ENCODE measurements around the gene FOXP2.
"Not testable (repeated sequence)": the region's sequence is repeated elsewhere in the genome, so short reads cannot be mapped to it uniquely, and the experiment has no call there.

The FOXP2 gene

DNA sequence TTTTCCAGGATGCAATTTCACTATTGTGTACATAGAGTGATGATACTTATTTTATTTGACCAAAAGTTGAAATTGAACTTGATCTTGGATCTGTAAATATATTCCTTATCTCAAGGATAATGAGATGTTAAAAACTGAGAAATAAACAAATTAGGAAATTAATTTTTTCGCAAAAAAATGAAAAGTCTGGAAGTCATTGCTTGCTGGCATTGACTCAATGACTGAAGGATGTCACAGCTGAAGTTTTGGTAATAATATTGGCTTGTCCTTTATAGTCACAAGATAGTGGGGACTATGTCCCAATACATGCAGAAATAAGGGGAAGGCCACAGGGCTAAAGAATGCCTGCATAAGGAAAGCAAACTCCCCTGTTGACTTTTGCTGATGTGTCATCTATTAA, 92.8 kb downstream of the FOXP2 start:
- DNase-seq (ENCODE audit: low read depth) = no peak
- Histone ChIP-seq H3K9ac (ENCODE audit: low read length) (peak overlapping the region; percentile 54), H3K36me3 (ENCODE audit: control insufficient read depth, insufficient read depth, low read length, severe bottlenecking) (no peaks in the 10 kb centered on the region), H3K9me3 (ENCODE audit: control insufficient read depth, low read length) (no peaks in the 10 kb centered on the region), H3K4me1 (ENCODE audit: control insufficient read depth, insufficient read depth, low read length) (peaks cover 26% of the 10 kb centered on the region), H3K4me3 (ENCODE audit: low read length) (peak overlapping the region; percentile 68), H3K27me3 (replicated peaks; ENCODE audit: control insufficient read depth, insufficient read depth, low read length) (no peaks in the 10 kb centered on the region)

- DNase-seq (ENCODE audit: low read depth) = peak; percentile 52
- Histone ChIP-seq H3K36me3 (ENCODE audit: control insufficient read depth, insufficient read depth, low read length, severe bottlenecking) (no peaks in the 10 kb centered on the region), H3K4me3 (ENCODE audit: low read length) (peak overlapping the region; percentile 68)
These were observed 93.5 kb downstream of the FOXP2 start for GRCh38 chr7:114508086-114508485.

GRCh38 chr7:114510824-114511223, 96.2 kb downstream of the FOXP2 start:
- not testable (repeated sequence) for H3K9ac ChIP-seq (ENCODE audit: low read length); DNase-seq (ENCODE audit: low read depth); H3K4me3 ChIP-seq (ENCODE audit: low read length); H3K9me3 ChIP-seq (ENCODE audit: control insufficient read depth, low read length); H3K27me3 ChIP-seq (replicated peaks; ENCODE audit: control insufficient read depth, insufficient read depth, low read length); H3K36me3 ChIP-seq (ENCODE audit: control insufficient read depth, insufficient read depth, low read length, severe bottlenecking)
- peaks cover 13% of the 10 kb centered on the region for H3K4me1 ChIP-seq (ENCODE audit: control insufficient read depth, insufficient read depth, low read length)

More at GRCh38 chr7:114508086-114508485, 93.5 kb downstream of the FOXP2 start:
- peaks cover 19% of the 10 kb centered on the region for H3K4me1 ChIP-seq (ENCODE audit: control insufficient read depth, insufficient read depth, low read length)
- H3K9me3 ChIP-seq (ENCODE audit: control insufficient read depth, low read length) = no peaks in the 10 kb centered on the region
- peak overlapping the region; percentile 54 for H3K9ac ChIP-seq (ENCODE audit: low read length)
- no peaks in the 10 kb centered on the region for H3K27me3 ChIP-seq (replicated peaks; ENCODE audit: control insufficient read depth, insufficient read depth, low read length)

GRCh38 chr7:114519240-114519639, 104.6 kb downstream of the FOXP2 start:
- H3K9me3 ChIP-seq (ENCODE audit: control insufficient read depth, low read length) = no peaks in the 10 kb centered on the region
- no peak overlapping the region for H3K4me3 ChIP-seq (ENCODE audit: low read length)

DNA sequence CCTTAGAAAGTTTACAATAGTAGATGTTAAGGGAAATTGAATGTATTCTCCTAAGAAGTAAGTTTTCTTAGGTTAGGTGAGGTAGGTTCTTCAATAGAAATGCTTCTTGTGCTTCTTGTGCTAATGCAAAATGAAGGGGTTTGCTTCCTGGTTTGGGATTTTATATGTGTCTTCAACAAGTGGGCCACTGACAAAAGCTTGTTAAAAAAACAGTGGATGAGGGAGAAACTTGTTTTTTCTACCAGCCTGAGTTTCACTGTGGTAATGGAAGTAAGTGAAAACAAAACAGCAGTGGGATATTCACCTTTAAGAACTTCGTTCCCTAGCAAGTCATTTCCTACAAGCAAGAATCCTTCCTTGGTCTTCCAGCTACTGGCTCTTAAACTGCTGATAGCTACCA, 107.5 kb downstream of the FOXP2 start:
- Histone ChIP-seq H3K36me3 (ENCODE audit: control insufficient read depth, insufficient read depth, low read length, severe bottlenecking) (no peaks in the 10 kb centered on the region), H3K9me3 (ENCODE audit: control insufficient read depth, low read length) (no peaks in the 10 kb centered on the region), H3K9ac (ENCODE audit: low read length) (no peak overlapping the region), H3K4me3 (ENCODE audit: low read length) (no peak overlapping the region), H3K27me3 (replicated peaks; ENCODE audit: control insufficient read depth, insufficient read depth, low read length) (no peaks in the 10 kb centered on the region), H3K4me1 (ENCODE audit: control insufficient read depth, insufficient read depth, low read length) (no peaks in the 10 kb centered on the region)
- DNase-seq (ENCODE audit: low read depth) = no peak

More at GRCh38 chr7:114519240-114519639, 104.6 kb downstream of the FOXP2 start:
- DNase-seq (ENCODE audit: low read depth) = no peak
- Histone ChIP-seq H3K27me3 (replicated peaks; ENCODE audit: control insufficient read depth, insufficient read depth, low read length) (no peaks in the 10 kb centered on the region), H3K4me1 (ENCODE audit: control insufficient read depth, insufficient read depth, low read length) (no peaks in the 10 kb centered on the region), H3K9ac (ENCODE audit: low read length) (no peak overlapping the region), H3K36me3 (ENCODE audit: control insufficient read depth, insufficient read depth, low read length, severe bottlenecking) (no peaks in the 10 kb centered on the region)

- Histone ChIP-seq H3K36me3 (ENCODE audit: control insufficient read depth, insufficient read depth, low read length, severe bottlenecking) (no peaks in the 10 kb centered on the region), H3K4me3 (ENCODE audit: low read length) (no peak overlapping the region), H3K9ac (ENCODE audit: low read length) (no peak overlapping the region), H3K9me3 (ENCODE audit: control insufficient read depth, low read length) (no peaks in the 10 kb centered on the region), H3K27me3 (replicated peaks; ENCODE audit: control insufficient read depth, insufficient read depth, low read length) (no peaks in the 10 kb centered on the region), H3K4me1 (ENCODE audit: control insufficient read depth, insufficient read depth, low read length) (peaks cover 22% of the 10 kb centered on the region)
- DNase-seq (ENCODE audit: low read depth) = no peak
These were observed 113.0 kb downstream of the FOXP2 start for GRCh38 chr7:114527589-114527988.

DNA sequence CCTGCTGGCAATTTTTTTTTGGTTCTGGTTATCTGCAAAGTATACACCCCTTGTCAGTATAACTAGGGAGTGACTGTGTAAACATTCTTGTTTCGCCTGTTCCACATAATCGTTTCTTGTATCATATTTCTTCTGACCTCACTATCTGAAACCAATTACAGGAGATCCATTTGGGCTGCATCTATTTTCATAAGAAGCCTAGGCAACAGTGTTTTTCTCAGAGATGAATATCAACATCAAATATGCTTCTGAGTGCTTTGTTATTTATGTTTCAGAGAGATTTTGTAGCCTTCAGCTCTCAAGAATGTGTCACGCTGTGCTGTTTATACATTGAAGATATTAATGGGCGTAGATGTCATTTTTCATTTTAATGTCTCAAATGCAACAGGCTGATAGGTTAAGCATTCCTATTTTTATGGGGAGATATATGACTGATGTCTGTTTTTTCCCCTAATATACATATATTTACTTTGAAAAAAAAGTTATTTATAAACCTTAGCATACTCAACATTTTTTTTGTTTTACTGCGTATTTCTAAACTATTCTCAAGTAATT, 115.5 kb downstream of the FOXP2 start:
- Histone ChIP-seq H3K4me3 (ENCODE audit: low read length) (peak overlapping the region; percentile 52), H3K36me3 (ENCODE audit: control insufficient read depth, insufficient read depth, low read length, severe bottlenecking) (no peaks in the 10 kb centered on the region), H3K4me1 (ENCODE audit: control insufficient read depth, insufficient read depth, low read length) (peaks cover 22% of the 10 kb centered on the region), H3K27me3 (replicated peaks; ENCODE audit: control insufficient read depth, insufficient read depth, low read length) (no peaks in the 10 kb centered on the region), H3K9ac (ENCODE audit: low read length) (peak overlapping the region; percentile 22), H3K9me3 (ENCODE audit: control insufficient read depth, low read length) (no peaks in the 10 kb centered on the region)
- peak; percentile 83 for DNase-seq (ENCODE audit: low read depth)

DNA sequence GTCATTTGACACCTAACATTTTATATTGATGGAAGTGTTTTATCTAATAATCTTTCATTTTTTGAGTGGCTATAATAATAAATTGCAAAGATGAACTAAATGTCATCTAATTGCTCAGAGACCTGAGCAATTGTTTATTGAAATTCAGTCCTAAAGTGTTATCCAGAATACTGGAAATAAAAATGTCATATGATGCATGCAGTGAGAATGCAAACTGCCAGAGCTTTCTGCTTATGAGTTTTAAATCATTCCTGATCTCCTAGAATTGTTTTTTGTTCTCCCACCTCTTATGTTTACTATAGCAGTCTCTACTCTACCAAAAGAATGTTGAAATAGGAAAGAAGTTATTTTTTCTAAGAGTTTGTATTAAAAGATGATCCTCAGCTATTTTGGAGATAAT, 116.7 kb downstream of the FOXP2 start:
- Histone ChIP-seq H3K9ac (ENCODE audit: low read length) (no peak overlapping the region), H3K27me3 (replicated peaks; ENCODE audit: control insufficient read depth, insufficient read depth, low read length) (no peaks in the 10 kb centered on the region), H3K4me3 (ENCODE audit: low read length) (no peak overlapping the region), H3K36me3 (ENCODE audit: control insufficient read depth, insufficient read depth, low read length, severe bottlenecking) (no peaks in the 10 kb centered on the region), H3K4me1 (ENCODE audit: control insufficient read depth, insufficient read depth, low read length) (peaks cover 22% of the 10 kb centered on the region), H3K9me3 (ENCODE audit: control insufficient read depth, low read length) (no peaks in the 10 kb centered on the region)
- peak; percentile 47 for DNase-seq (ENCODE audit: low read depth)

- Histone ChIP-seq H3K9ac (ENCODE audit: low read length) (no peak overlapping the region), H3K4me1 (ENCODE audit: control insufficient read depth, insufficient read depth, low read length) (peaks cover 22% of the 10 kb centered on the region), H3K9me3 (ENCODE audit: control insufficient read depth, low read length) (no peaks in the 10 kb centered on the region), H3K27me3 (replicated peaks; ENCODE audit: control insufficient read depth, insufficient read depth, low read length) (no peaks in the 10 kb centered on the region), H3K4me3 (ENCODE audit: low read length) (no peak overlapping the region), H3K36me3 (ENCODE audit: control insufficient read depth, insufficient read depth, low read length, severe bottlenecking) (no peaks in the 10 kb centered on the region)
- no peak for DNase-seq (ENCODE audit: low read depth)
These were observed 118.5 kb downstream of the FOXP2 start for GRCh38 chr7:114533131-114533530.

DNA sequence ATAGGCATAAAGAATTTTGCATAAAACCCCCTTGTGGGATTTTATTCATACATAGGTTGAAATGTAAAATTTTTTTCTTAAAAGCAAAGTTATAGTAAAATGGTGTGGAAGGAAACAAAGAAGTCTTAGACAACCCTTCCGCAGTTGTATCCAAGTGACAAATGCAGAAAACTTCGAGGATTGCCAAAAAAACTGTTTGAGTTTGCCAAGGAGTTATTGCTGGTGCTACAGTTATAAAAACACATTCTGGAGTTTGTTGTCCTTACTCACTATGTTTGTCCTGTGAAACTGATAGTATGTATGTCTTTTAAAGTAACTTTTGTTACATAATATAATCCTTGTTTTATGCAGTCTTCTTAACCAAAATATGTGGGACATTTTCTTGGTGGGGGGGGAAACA, 120.3 kb downstream of the FOXP2 start:
- Histone ChIP-seq H3K36me3 (ENCODE audit: control insufficient read depth, insufficient read depth, low read length, severe bottlenecking) (no peaks in the 10 kb centered on the region), H3K4me3 (ENCODE audit: low read length) (no peak overlapping the region), H3K9me3 (ENCODE audit: control insufficient read depth, low read length) (no peaks in the 10 kb centered on the region), H3K4me1 (ENCODE audit: control insufficient read depth, insufficient read depth, low read length) (peaks cover 19% of the 10 kb centered on the region), H3K27me3 (replicated peaks; ENCODE audit: control insufficient read depth, insufficient read depth, low read length) (no peaks in the 10 kb centered on the region), H3K9ac (ENCODE audit: low read length) (no peak overlapping the region)
- no peak for DNase-seq (ENCODE audit: low read depth)

- DNase-seq (ENCODE audit: low read depth) = peak; percentile 72
- Histone ChIP-seq H3K36me3 (ENCODE audit: control insufficient read depth, insufficient read depth, low read length, severe bottlenecking) (no peaks in the 10 kb centered on the region), H3K4me1 (ENCODE audit: control insufficient read depth, insufficient read depth, low read length) (peaks cover 7% of the 10 kb centered on the region), H3K9ac (ENCODE audit: low read length) (no peak overlapping the region), H3K4me3 (ENCODE audit: low read length) (no peak overlapping the region), H3K27me3 (replicated peaks; ENCODE audit: control insufficient read depth, insufficient read depth, low read length) (no peaks in the 10 kb centered on the region), H3K9me3 (ENCODE audit: control insufficient read depth, low read length) (no peaks in the 10 kb centered on the region)
These were observed 125.0 kb downstream of the FOXP2 start for GRCh38 chr7:114539575-114539974.

DNA sequence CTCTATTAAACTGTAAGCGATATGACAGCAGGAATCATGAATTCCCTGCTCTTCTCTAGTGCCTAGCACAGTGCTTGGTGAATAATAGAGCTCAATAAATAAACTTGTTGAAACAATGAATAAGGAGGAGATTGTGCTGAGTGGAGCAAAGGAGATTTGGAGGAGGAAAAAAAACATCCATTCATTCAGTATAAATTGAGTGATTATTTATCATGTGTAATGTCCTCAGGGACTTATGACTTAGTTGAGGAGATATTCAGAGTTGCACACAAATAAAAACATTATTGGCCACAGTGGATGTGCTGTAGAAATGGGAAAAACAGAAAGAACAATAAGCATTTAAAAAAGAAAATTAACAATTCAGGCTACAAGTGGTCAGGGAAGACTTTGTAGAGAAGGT, 125.7 kb downstream of the FOXP2 start:
- Histone ChIP-seq H3K4me3 (ENCODE audit: low read length) (no peak overlapping the region), H3K9me3 (ENCODE audit: control insufficient read depth, low read length) (no peaks in the 10 kb centered on the region), H3K27me3 (replicated peaks; ENCODE audit: control insufficient read depth, insufficient read depth, low read length) (no peaks in the 10 kb centered on the region), H3K36me3 (ENCODE audit: control insufficient read depth, insufficient read depth, low read length, severe bottlenecking) (no peaks in the 10 kb centered on the region), H3K4me1 (ENCODE audit: control insufficient read depth, insufficient read depth, low read length) (peaks cover 7% of the 10 kb centered on the region), H3K9ac (ENCODE audit: low read length) (no peak overlapping the region)
- DNase-seq (ENCODE audit: low read depth) = no peak
